NT2/D1 (cell line): ENCODE measurements around the gene GOLGA8H.
"Not testable (repeated sequence)": the region's sequence is repeated elsewhere in the genome, so short reads cannot be mapped to it uniquely, and the experiment has no call there.

ENCODE experiments used
- SUZ12 ChIP-seq: IDR thresholded peaks from 2 replicates; pipeline ENCODE4 v1.6.1; 2011; ENCODE audit not compliant: insufficient read length, insufficient read depth; ENCODE audit errors: extremely low read depth
- YY1 ChIP-seq: IDR thresholded peaks from 2 replicates; pipeline ENCODE4 v1.6.1; 2011; ENCODE audit not compliant: insufficient read length, insufficient read depth
- ZNF274 ChIP-seq: IDR thresholded peaks from 2 replicates; pipeline ENCODE4 v1.6.1; 2011; ENCODE audit warnings: mild to moderate bottlenecking, low read depth, low read length

GRCh38 chr15:30573012-30573491 lies 30.8 kb upstream of the GOLGA8H start:
- not testable (repeated sequence) for TF ChIP-seq YY1, ZNF274, SUZ12
